ENCODE measurements around the gene LACRT. TPM values are rescaled to one million over a fixed set of nuclear protein-coding genes. Genes with fewer than 3 reads are reported as not detected.

The LACRT gene
- total and polyA plus RNA-seq, 12 donors = not detected

DNA sequence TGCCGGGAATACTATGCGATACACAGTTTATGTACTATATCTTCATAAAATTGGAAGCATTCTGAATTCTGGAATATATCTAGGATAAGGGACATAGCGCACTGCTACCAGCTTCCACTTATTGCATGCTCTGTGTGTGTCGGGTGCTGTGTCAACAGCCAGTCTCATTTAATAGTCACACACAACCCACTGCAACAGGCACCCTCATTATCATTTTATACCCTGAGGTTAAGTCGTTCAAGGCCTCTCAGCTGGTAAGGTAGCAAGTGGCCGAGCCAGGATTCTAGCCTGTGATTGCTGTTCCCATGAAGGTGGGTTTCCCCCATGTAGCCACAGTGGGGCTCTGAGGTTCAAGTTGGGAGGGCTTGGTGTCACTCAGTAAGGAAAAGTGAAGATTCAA is 53.3 kb downstream of the LACRT start:
- ATAC-seq = no peak
- Histone ChIP-seq H3K4me3 (no peak overlapping the region), H3K36me3 (peaks cover 0 to 8% (median 0%) of the 10 kb centered on the region in 9 donors), H3K4me1 (peaks cover 0 to 8% (median 6%) of the 10 kb centered on the region in 9 donors), H3K9me3 (no peaks in the 10 kb centered on the region), H3K27me3 (peaks cover 0 to 16% (median 4%) of the 10 kb centered on the region in 7 donors), H3K27ac (no peak overlapping the region)
- TF ChIP-seq, protein P1, sequence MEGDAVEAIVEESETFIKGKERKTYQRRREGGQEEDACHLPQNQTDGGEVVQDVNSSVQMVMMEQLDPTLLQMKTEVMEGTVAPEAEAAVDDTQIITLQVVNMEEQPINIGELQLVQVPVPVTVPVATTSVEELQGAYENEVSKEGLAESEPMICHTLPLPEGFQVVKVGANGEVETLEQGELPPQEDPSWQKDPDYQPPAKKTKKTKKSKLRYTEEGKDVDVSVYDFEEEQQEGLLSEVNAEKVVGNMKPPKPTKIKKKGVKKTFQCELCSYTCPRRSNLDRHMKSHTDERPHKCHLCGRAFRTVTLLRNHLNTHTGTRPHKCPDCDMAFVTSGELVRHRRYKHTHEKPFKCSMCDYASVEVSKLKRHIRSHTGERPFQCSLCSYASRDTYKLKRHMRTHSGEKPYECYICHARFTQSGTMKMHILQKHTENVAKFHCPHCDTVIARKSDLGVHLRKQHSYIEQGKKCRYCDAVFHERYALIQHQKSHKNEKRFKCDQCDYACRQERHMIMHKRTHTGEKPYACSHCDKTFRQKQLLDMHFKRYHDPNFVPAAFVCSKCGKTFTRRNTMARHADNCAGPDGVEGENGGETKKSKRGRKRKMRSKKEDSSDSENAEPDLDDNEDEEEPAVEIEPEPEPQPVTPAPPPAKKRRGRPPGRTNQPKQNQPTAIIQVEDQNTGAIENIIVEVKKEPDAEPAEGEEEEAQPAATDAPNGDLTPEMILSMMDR (IDR thresholded peaks at IDR 0.05) = no peak
- WGBS, 2 donors = 86 to 89% methylated on average over 6 of the region's 6 CpGs
- DNase-seq = no peak
- intact Hi-C loops (cut with DNase I) = loop anchor here in 1 of 10 donors (10.0 kb wide), 1 partner anchor 373 kb away; no protein-coding TSS in a partner anchor

Other genes starting within 250 kb of the LACRT start
- 10 to 100 TPM; 35.7 to 86.1 (median 48.8) TPM for gene ITGA5, start 215.6 kb downstream of the LACRT start, total RNA-seq
- gene ITGA5, start 215.6 kb downstream of the LACRT start, polyA plus RNA-seq = 100 to 1,000 TPM in 1 of 2 donors, 10 to 100 TPM in 1; 31.9 to 154 TPM
- gene GTSF1, start 161.3 kb downstream of the LACRT start, total RNA-seq = under 1 TPM in 2 of 10 donors, not detected in 8; 0.38 to 0.65 TPM
- under 1 TPM in 1 of 2 donors, not detected in 1; 0.07 TPM for gene GTSF1, start 161.3 kb downstream of the LACRT start, polyA plus RNA-seq
- gene NCKAP1L, start 137.1 kb downstream of the LACRT start, total RNA-seq = 10 to 100 TPM in 2 of 10 donors, 1 to 10 TPM in 8; 1.4 to 33.8 (median 2.7) TPM
- 1 to 10 TPM; 1.7 to 2.3 TPM for gene NCKAP1L, start 137.1 kb downstream of the LACRT start, polyA plus RNA-seq
- 1 to 10 TPM in 8 of 10 donors, under 1 TPM in 2; 0.79 to 8.1 (median 1.9) TPM for gene PDE1B, start 85.3 kb downstream of the LACRT start, total RNA-seq
- 1 to 10 TPM; 4.7 to 5.3 TPM for gene PDE1B, start 85.3 kb downstream of the LACRT start, polyA plus RNA-seq
- gene PPP1R1A, start 46.2 kb downstream of the LACRT start, total RNA-seq = 100 to 1,000 TPM in 3 of 10 donors, 10 to 100 TPM in 7; 39.4 to 378 (median 56.5) TPM
- gene PPP1R1A, start 46.2 kb downstream of the LACRT start, polyA plus RNA-seq = 100 to 1,000 TPM in 1 of 2 donors, 10 to 100 TPM in 1; 46.6 to 203 TPM
- not detected for gene DCD, start 13.5 kb upstream of the LACRT start, total RNA-seq
- not detected for gene DCD, start 13.5 kb upstream of the LACRT start, polyA plus RNA-seq
- gene MUCL1, start 219.6 kb upstream of the LACRT start, total RNA-seq = not detected
- not detected for gene MUCL1, start 219.6 kb upstream of the LACRT start, polyA plus RNA-seq

Data from heart right ventricle (tissue), 16 donors.